GM12801 (cell line): Measurements from ENCODE around the gene ZBTB49.

Experiments used
- TF ChIP-seq, protein P1 (sequence below): IDR thresholded peaks from one replicate; pipeline ENCODE4 v1.5.1; 2011; ENCODE audit warnings: control low read depth; ENCODE audit not compliant: insufficient read length; ENCODE audit errors: extremely low read depth

The ZBTB49 gene

DNA sequence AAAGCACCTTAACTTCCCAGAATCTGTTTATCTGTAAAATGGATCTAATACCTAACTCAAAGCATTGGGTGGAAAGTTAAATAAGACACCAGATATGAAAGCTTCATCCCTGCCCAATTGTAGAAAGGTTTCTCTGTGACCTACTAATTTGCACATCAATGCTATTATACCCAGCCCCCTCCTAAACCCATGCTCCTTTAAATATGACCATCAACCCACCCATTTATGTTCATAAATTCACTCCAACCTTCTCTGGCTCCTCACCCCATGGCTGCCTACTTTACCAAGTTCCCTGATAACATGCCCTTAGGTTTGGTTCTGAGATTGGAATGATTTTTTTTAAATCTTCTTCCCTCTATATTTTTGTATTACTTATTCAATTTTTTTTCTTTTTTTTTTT, 2.0 kb upstream of the ZBTB49 start:
- TF ChIP-seq, protein P1, sequence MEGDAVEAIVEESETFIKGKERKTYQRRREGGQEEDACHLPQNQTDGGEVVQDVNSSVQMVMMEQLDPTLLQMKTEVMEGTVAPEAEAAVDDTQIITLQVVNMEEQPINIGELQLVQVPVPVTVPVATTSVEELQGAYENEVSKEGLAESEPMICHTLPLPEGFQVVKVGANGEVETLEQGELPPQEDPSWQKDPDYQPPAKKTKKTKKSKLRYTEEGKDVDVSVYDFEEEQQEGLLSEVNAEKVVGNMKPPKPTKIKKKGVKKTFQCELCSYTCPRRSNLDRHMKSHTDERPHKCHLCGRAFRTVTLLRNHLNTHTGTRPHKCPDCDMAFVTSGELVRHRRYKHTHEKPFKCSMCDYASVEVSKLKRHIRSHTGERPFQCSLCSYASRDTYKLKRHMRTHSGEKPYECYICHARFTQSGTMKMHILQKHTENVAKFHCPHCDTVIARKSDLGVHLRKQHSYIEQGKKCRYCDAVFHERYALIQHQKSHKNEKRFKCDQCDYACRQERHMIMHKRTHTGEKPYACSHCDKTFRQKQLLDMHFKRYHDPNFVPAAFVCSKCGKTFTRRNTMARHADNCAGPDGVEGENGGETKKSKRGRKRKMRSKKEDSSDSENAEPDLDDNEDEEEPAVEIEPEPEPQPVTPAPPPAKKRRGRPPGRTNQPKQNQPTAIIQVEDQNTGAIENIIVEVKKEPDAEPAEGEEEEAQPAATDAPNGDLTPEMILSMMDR, result no peak

GRCh38 chr4:4289055-4289454, 996 bp upstream of the ZBTB49 start:
- TF ChIP-seq, protein P1, result no peak

GRCh38 chr4:4289597-4289940, 482 bp upstream of the ZBTB49 start:
- TF ChIP-seq, protein P1, result no peak

GRCh38 chr4:4293279-4293678, 3.2 kb downstream of the ZBTB49 start:
- TF ChIP-seq, protein P1, result no peak

- TF ChIP-seq, protein P1, result no peak
These were observed 6.3 kb downstream of the ZBTB49 start for GRCh38 chr4:4296283-4296846.

DNA sequence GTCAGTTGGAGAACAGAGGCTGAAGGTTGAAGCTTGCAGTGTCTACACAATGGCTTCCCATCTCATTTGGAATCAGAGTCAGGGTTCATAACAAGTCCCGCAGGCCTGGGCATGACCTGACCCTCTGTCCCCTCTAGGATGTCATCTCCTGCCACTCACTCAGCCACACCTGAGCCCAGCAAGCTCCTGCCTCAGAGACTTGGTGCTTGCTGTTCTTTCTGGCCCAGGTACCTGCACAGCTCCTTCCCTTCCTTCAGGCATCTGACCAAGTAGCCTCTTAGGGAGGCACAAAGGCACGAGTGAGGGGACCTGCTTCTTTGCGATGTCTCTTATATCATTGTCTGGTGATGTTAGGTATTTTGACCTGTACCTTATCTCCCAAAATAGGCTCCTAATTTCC, 9.0 kb downstream of the ZBTB49 start:
- TF ChIP-seq, protein P1, result no peak

DNA sequence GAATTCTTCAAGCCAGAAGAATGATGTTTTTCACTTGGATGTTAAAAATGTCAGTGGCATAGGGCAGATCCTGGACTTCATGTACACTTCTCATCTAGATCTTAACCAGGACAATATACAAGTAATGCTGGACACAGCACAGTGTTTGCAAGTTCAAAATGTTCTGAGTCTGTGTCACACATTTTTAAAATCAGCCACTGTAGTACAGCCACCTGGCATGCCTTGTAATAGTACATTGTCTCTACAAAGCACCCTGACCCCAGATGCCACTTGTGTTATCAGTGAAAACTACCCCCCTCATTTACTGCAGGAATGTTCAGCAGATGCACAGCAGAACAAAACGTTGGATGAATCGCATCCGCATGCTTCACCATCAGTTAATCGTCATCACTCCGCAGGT, 11.9 kb downstream of the ZBTB49 start:
- TF ChIP-seq, protein P1, result no peak

DNA sequence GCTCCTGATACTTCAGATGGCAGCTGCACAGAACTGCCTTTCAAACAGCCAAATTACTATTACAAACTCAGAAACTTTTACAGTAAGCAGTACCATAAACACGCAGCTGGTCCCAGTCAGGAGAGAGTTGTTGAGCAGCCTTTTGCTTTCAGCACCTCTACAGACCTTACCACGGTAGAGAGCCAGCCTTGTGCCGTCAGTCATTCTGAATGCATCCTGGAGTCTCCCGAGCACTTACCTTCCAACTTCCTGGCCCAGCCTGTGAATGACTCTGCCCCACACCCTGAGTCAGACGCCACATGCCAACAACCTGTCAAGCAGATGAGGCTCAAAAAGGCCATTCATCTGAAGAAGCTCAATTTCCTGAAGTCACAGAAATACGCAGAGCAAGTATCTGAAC, 12.4 kb downstream of the ZBTB49 start:
- TF ChIP-seq, protein P1, result no peak
